ENCODE results near the gene DOCK11.

DOCK11 gene

GRCh38 chrX:118560489-118560888, 64.9 kb downstream of the DOCK11 start:
- TF ChIP-seq TAF1 (IDR thresholded peaks at IDR 0.05; ENCODE audit: borderline replicate concordance, insufficient read depth, low read length) (no peak), POLR2AphosphoS5 (IDR thresholded peaks at IDR 0.05; ENCODE audit: low read depth, low read length) (no peak), FOXP2 (optimal IDR thresholded peaks at IDR 0.05; ENCODE audit: borderline replicate concordance, extremely low read depth, extremely low read length, insufficient read depth) (no peak), REST (IDR thresholded peaks at IDR 0.05; ENCODE audit: insufficient read depth in 1 of 2, low read depth in 2 of 2, low read length in 2 of 2) (no peak), SIN3A (IDR thresholded peaks at IDR 0.05; ENCODE audit: borderline replicate concordance, insufficient read depth, low read length) (no peak)

DNA sequence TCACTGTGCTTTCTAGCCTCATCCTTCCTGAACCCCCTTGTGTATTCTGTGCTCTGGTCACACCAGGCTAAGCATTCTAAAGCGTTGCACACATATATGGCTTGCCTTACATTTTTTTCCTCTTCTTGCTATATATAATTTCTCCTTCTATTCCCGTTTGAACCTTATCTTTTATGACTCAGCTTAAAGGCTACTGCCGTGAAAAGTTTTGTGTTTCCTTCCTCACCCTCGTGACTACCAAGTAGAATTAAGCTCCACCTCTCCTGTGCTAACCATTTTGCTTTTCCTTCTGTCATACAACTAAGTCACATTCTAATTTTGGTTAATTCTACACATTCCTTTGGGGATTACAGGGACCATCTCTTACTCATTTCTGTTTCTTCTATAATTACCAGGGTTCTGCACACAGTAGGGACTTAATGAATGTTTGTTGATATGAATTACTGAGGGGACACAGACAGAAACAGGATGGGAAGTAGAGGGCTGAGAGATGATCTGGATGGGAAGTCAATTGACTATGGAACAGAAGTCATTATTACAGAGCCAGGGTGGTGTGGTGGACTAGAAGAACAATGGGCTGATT, 67.1 kb downstream of the DOCK11 start:
- TF ChIP-seq REST (IDR thresholded peaks at IDR 0.05; ENCODE audit: insufficient read depth in 1 of 2, low read depth in 2 of 2, low read length in 2 of 2) (no peak), TAF1 (IDR thresholded peaks at IDR 0.05; ENCODE audit: borderline replicate concordance, insufficient read depth, low read length) (no peak)

DNA sequence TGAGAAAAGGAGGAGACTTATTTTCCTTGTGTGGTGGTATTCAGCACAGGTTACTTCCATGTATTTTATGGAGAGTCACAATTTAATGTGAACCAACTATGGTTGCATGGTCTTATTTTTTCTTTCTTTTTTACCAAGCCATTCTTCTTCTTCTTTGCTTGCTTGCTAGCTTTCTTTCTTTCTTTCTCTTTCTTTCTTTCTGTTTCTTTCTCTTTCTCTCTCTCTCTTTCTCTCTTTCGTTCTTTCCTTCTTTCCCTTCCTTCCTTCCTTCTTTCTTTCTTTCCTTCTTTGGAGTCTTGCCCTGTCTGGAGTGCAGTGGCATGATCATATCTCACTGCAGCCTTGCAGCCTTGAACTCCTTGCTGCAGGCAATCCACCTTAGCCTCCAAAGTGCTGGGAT, 68.9 kb downstream of the DOCK11 start:
- TF ChIP-seq TAF1 (IDR thresholded peaks at IDR 0.05; ENCODE audit: borderline replicate concordance, insufficient read depth, low read length) = no peak
- TF ChIP-seq SIN3A (IDR thresholded peaks at IDR 0.05; ENCODE audit: borderline replicate concordance, insufficient read depth, low read length) = no peak
- no peak for TF ChIP-seq FOXP2 (optimal IDR thresholded peaks at IDR 0.05; ENCODE audit: borderline replicate concordance, extremely low read depth, extremely low read length, insufficient read depth)
- no peak for TF ChIP-seq REST (IDR thresholded peaks at IDR 0.05; ENCODE audit: insufficient read depth in 1 of 2, low read depth in 2 of 2, low read length in 2 of 2)
- no peak for TF ChIP-seq POLR2AphosphoS5 (IDR thresholded peaks at IDR 0.05; ENCODE audit: low read depth, low read length)

GRCh38 chrX:118565853-118566252, 70.2 kb downstream of the DOCK11 start:
- TF ChIP-seq REST (IDR thresholded peaks at IDR 0.05; ENCODE audit: insufficient read depth in 1 of 2, low read depth in 2 of 2, low read length in 2 of 2) = no peak
- no peak for TF ChIP-seq FOXP2 (optimal IDR thresholded peaks at IDR 0.05; ENCODE audit: borderline replicate concordance, extremely low read depth, extremely low read length, insufficient read depth)
- TF ChIP-seq TAF1 (IDR thresholded peaks at IDR 0.05; ENCODE audit: borderline replicate concordance, insufficient read depth, low read length) = no peak
- no peak for TF ChIP-seq SIN3A (IDR thresholded peaks at IDR 0.05; ENCODE audit: borderline replicate concordance, insufficient read depth, low read length)
- TF ChIP-seq POLR2AphosphoS5 (IDR thresholded peaks at IDR 0.05; ENCODE audit: low read depth, low read length) = no peak

DNA sequence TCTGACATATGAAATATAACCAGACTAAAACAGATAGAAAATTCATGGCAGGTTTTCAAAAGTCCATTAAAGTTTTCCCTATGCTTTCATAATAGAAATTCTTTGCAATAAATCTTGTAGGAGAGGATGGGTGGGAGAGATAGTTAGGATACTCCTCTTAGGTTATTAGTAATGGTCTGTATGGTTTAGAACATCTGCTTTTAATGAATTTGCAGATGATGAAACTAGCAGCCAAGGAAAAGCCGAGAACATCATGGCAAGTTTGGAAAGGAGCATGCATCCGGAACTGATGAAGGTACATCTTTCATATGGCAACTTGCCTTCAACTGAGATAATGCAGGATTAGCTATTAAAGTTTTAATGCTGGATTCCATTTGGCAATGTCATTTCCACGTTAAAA, 70.7 kb downstream of the DOCK11 start:
- TF ChIP-seq TAF1 (IDR thresholded peaks at IDR 0.05; ENCODE audit: borderline replicate concordance, insufficient read depth, low read length) = no peak
- TF ChIP-seq REST (IDR thresholded peaks at IDR 0.05; ENCODE audit: insufficient read depth in 1 of 2, low read depth in 2 of 2, low read length in 2 of 2) = no peak
- TF ChIP-seq FOXP2 (optimal IDR thresholded peaks at IDR 0.05; ENCODE audit: borderline replicate concordance, extremely low read depth, extremely low read length, insufficient read depth) = no peak
- no peak for TF ChIP-seq SIN3A (IDR thresholded peaks at IDR 0.05; ENCODE audit: borderline replicate concordance, insufficient read depth, low read length)
- TF ChIP-seq POLR2AphosphoS5 (IDR thresholded peaks at IDR 0.05; ENCODE audit: low read depth, low read length) = no peak

Data from PFSK-1 (cell line).